Heart left ventricle (tissue), 16 donors: Measurements from ENCODE around the gene SGPL1. TPM values are rescaled to one million over a fixed set of nuclear protein-coding genes. Genes with fewer than 3 reads are reported as not detected.
A peak's percentile ranks its signal among the peaks of the same experiment; 100 is the strongest.

Experiments used
- ATAC-seq, 4 donors: fragments of 200-7000 bp; cut with Tn5 transposase; one replicate each; pipeline ENCODE4 v1.9.1; 2020 to 2022; ENCODE audit warnings: moderate library complexity in 4 of 4, mild to moderate bottlenecking in 3 of 4, moderate number of reproducible peaks in 1 of 4
- DNase-seq, 5 donors: peaks; one replicate each; pipeline ENCODE4 v3.0.0-alpha.2; 2020
- H3K27ac ChIP-seq, 12 donors: fragments of 200-600 bp; sonication (generic) in 4 of 12; one replicate each; pipeline versions ENCODE4 v1.5.0 to v1.8.0; 2016 to 2022; ENCODE audit warnings: mild to moderate bottlenecking in 2 of 12
- H3K27me3 ChIP-seq, 9 donors: fragments of 200-600 bp; sonication (generic) in 2 of 9; one replicate each; pipeline versions ENCODE4 v1.5.1 to v1.8.0; 2016 to 2022; ENCODE audit warnings: mild to moderate bottlenecking in 3 of 9
- H3K36me3 ChIP-seq, 9 donors: fragments of 200-600 bp; sonication (generic) in 2 of 9; one replicate each; pipeline versions ENCODE4 v1.5.0 to v1.8.0; 2018 to 2022; ENCODE audit warnings: mild to moderate bottlenecking in 2 of 9
- H3K4me1 ChIP-seq, 12 donors: fragments of 200-600 bp; sonication (generic) in 4 of 12; one replicate each; pipeline versions ENCODE4 v1.5.0 to v1.8.0; 2016 to 2022; ENCODE audit warnings: mild to moderate bottlenecking in 3 of 12
- H3K4me3 ChIP-seq, 12 donors: fragments of 200-600 bp; sonication (generic) in 4 of 12; one replicate each; pipeline versions ENCODE4 v1.5.0 to v1.8.0; 2017 to 2022; ENCODE audit warnings: mild to moderate bottlenecking in 9 of 12, moderate library complexity in 4 of 12
- H3K9me3 ChIP-seq, 12 donors: fragments of 200-600 bp; sonication (generic) in 4 of 12; one replicate each; pipeline versions ENCODE4 v1.5.0 to v1.8.0; 2016 to 2022; ENCODE audit warnings: mild to moderate bottlenecking in 1 of 12
- CTCF ChIP-seq, 12 donors: fragments of 200-600 bp; sonication (generic) in 4 of 12; IDR thresholded peaks; one replicate each; pipeline versions ENCODE4 v1.5.0 to v1.8.0; 2018 to 2022; ENCODE audit warnings: antibody characterized with exemption in 12 of 12, mild to moderate bottlenecking in 5 of 12
- POLR2A ChIP-seq, 2 donors: fragments of 450-650 bp; IDR thresholded peaks; one replicate each; pipeline ENCODE4 v1.6.1; 2017; ENCODE audit warnings: antibody characterized with exemption in 2 of 2, mild to moderate bottlenecking in 2 of 2, moderate library complexity in 2 of 2
- WGBS, 4 donors: extraction: QIAGEN DNeasy Blood & Tissue Kit in 2 of 4; methylation state at CpG; one replicate each; pipeline versions ENCODE4 v1.1.5 to v1.1.7; 2013 to 2018; 5-methylcytosine and 5-hydroxymethylcytosine counted together
- intact Hi-C, 10 donors: fragments of 100-400 bp; cut with DNase I; formaldehyde crosslinking; loops; one replicate each; pipeline versions ENCODE4 v1.11.1 to v1.14.2; 2022
- polyA plus RNA-seq, 2 donors: library from polyadenylated mRNA; stranded (reverse); fragments of 200-250 nt; gene quantifications; one replicate each; pipeline ENCODE4 v1.2.3, GENCODE V29; 2013
- total RNA-seq, 9 donors: library from RNA; depleted of rRNA in 2 of 9; stranded (reverse); fragments of >200 nt in 2 of 9; fragmentation: NEBNext Ultra II Directional in 3 of 9; extraction: Animal tissue kit (Norgen Biotek cat#: 25700) in 3 of 9; gene quantifications; one replicate each; pipeline versions ENCODE4 v1.1.0 to v1.2.4, GENCODE V29; 2016 to 2023
- donor health status: ischemic (EF 13 %, LVEDD 7.1; RV severe dilation, severe dysfunction).
- donor health status: healthy with polysubstance abuse.
- donor health status: DM: no; HTN: yes; CAD: no.
- donor health status: DM: no; HTN: no; CAD: no.
- donor health status: ischemic (EF 25% LVEDD 6.9; RV normal size, moderate dysfunction).
- donor health status: ischemic (EF 25% LVEDD 5.7; RV mildly dilated, moderate dysfunction).
- donor health status: healthy.
- donor health status: DM: yes; HTN: yes; CAD: no.
- donor health status: ischemic (EF 35%, LVEDD 5.7; RV mildly dilated, moderate dysfunction).
- donor health status: nonischemic (EF 11% LVEDD 7.7; RV severe dilation, severe dysfunction).
- donor health status: DM: yes; HTN: yes; CAD: no.
- donor health status: PGD.
- donor health status: ischemic (EF 29% LVEDD 5.4; RV normal size, mild dysfunction).
- donor health status: nonischemic (EF 23%, LVEDD 6.1; RV moderate dilation, normal function).

The SGPL1 gene
- total and polyA plus RNA-seq, 11 donors, result 2.9 to 32.3 (median 11.4) TPM

- no peak for ATAC-seq
- TF ChIP-seq POLR2A (IDR thresholded peaks at IDR 0.05) (no peak), CTCF (IDR thresholded peaks at IDR 0.05) (no peak)
- 86 to 95% (median 93%) methylated on average over 16 of the region's 16 CpGs for WGBS, 4 donors
- no peak overlapping the region for H3K27ac ChIP-seq
- no peak overlapping the region for H3K4me3 ChIP-seq
- peaks cover 0 to 17% (median 6%) of the 10 kb centered on the region in 12 donors for H3K4me1 ChIP-seq
- H3K9me3 ChIP-seq, result no peaks in the 10 kb centered on the region
- no peaks in the 10 kb centered on the region for H3K27me3 ChIP-seq
- H3K36me3 ChIP-seq, result no peaks in the 10 kb centered on the region
- intact Hi-C loops, result no loop called here
- peak in 2 of 5 donors; percentile 15 to 51 for DNase-seq
Observed at GRCh38 chr10:70910486-70911341, 95.0 kb downstream of the SGPL1 start.

GRCh38 chr10:70911386-70911785 is 95.6 kb downstream of the SGPL1 start:
- Histone ChIP-seq H3K4me3 (no peak overlapping the region), H3K27me3 (peaks cover 0 to 3% (median 0%) of the 10 kb centered on the region in 9 donors), H3K27ac (no peak overlapping the region), H3K9me3 (no peaks in the 10 kb centered on the region), H3K4me1 (peaks cover 0 to 17% (median 6%) of the 10 kb centered on the region in 12 donors), H3K36me3 (no peaks in the 10 kb centered on the region)
- no peak for ATAC-seq
- DNase-seq, result peak in 1 of 5 donors; percentile 25
- TF ChIP-seq CTCF (IDR thresholded peaks at IDR 0.05) (no peak), POLR2A (IDR thresholded peaks at IDR 0.05) (no peak)
- 86 to 93% (median 89%) methylated on average over 3 to 4 of the region's 4 CpGs for WGBS, 4 donors
- intact Hi-C loops, result no loop called here

GRCh38 chr10:70912556-70912955 is 96.8 kb downstream of the SGPL1 start:
- WGBS, 4 donors, result 81 to 92% (median 92%) methylated on average over 5 of the region's 5 CpGs
- H3K4me3 ChIP-seq, result no peak overlapping the region
- H3K27ac ChIP-seq, result no peak overlapping the region
- intact Hi-C loops, result no loop called here
- H3K4me1 ChIP-seq, result peaks cover 0 to 8% (median 4%) of the 10 kb centered on the region in 12 donors
- H3K36me3 ChIP-seq, result no peaks in the 10 kb centered on the region
- H3K9me3 ChIP-seq, result no peaks in the 10 kb centered on the region
- TF ChIP-seq CTCF (IDR thresholded peaks at IDR 0.05), result no peak
- no peak for TF ChIP-seq POLR2A (IDR thresholded peaks at IDR 0.05)
- DNase-seq (peak in 2 of 5 donors; percentile 3 to 11), ATAC-seq (no peak)
- H3K27me3 ChIP-seq, result peaks cover 0 to 5% (median 0%) of the 10 kb centered on the region in 9 donors

- no peak for ATAC-seq
- peak in 2 of 5 donors; percentile 16 to 45 for DNase-seq
- TF ChIP-seq POLR2A (IDR thresholded peaks at IDR 0.05), result no peak
- no peak for TF ChIP-seq CTCF (IDR thresholded peaks at IDR 0.05)
- Histone ChIP-seq H3K4me3 (no peak overlapping the region), H3K27ac (no peak overlapping the region), H3K36me3 (no peaks in the 10 kb centered on the region), H3K27me3 (peaks cover 0 to 8% (median 0%) of the 10 kb centered on the region in 9 donors), H3K4me1 (peaks cover 0 to under 1% (median 0%) of the 10 kb centered on the region in 12 donors), H3K9me3 (no peaks in the 10 kb centered on the region)
- intact Hi-C loops, result no loop called here
- WGBS, 4 donors, result 56 to 65% (median 59%) methylated on average over 6 of the region's 6 CpGs
Observed at GRCh38 chr10:70913191-70913892, 97.6 kb downstream of the SGPL1 start.
